HepG2 (cell line): ENCODE data around the gene FALEC. TPM values are rescaled to one million over a fixed set of nuclear protein-coding genes. Genes with fewer than 3 reads are reported as not detected.

Source experiments
- BRCA1 ChIP-seq: sonication (generic); formaldehyde crosslinking; IDR thresholded peaks from 2 replicates; pipeline ENCODE4 v1.4.0; 2020; ENCODE audit warnings: missing genetic modification reagents
- DRAP1 ChIP-seq: IDR thresholded peaks from 2 replicates; pipeline ENCODE4 v1.6.1; 2016; ENCODE audit warnings: missing genetic modification reagents, missing compliant biosample characterization
- E2F2 ChIP-seq: sonication (generic); formaldehyde crosslinking; IDR thresholded peaks from 2 replicates; pipeline ENCODE4 v1.4.0; 2020; ENCODE audit warnings: missing genetic modification reagents, borderline replicate concordance
- FOXO4 ChIP-seq: sonication (generic); formaldehyde crosslinking; conservative IDR thresholded peaks from 2 replicates; pipeline ENCODE4 v1.8.1; 2023; ENCODE audit warnings: missing genetic modification reagents
- GMEB1 ChIP-seq: sonication (generic); formaldehyde crosslinking; IDR thresholded peaks from 2 replicates; pipeline ENCODE4 v1.5.1; 2020; ENCODE audit warnings: missing genetic modification reagents, mild to moderate bottlenecking, borderline replicate concordance
- HOXA9 ChIP-seq: sonication (generic); formaldehyde crosslinking; IDR thresholded peaks from 2 replicates; pipeline ENCODE4 v1.8.1; 2022; ENCODE audit warnings: missing genetic modification reagents, mild to moderate bottlenecking, moderate library complexity, borderline replicate concordance
- MXD3 ChIP-seq: IDR thresholded peaks from 2 replicates; pipeline ENCODE4 v1.6.1; 2016; ENCODE audit warnings: mild to moderate bottlenecking, missing biosample characterization, missing genetic modification reagents
- NCOA5 ChIP-seq: sonication (generic); formaldehyde crosslinking; IDR thresholded peaks from 2 replicates; pipeline ENCODE4 v1.4.0; 2020; ENCODE audit warnings: missing genetic modification reagents
- NFIC ChIP-seq: IDR thresholded peaks from 2 replicates; pipeline ENCODE4 v1.6.1; 2012; ENCODE audit warnings: mild to moderate bottlenecking, low read length, inconsistent platforms
- NFKB2 ChIP-seq: sonication (generic); formaldehyde crosslinking; IDR thresholded peaks from 2 replicates; pipeline ENCODE4 v1.4.0; 2020; ENCODE audit warnings: missing genetic modification reagents, borderline replicate concordance
- NR2F6 ChIP-seq, 2 experiments: IDR thresholded peaks; 2 replicates each; pipeline ENCODE4 v1.6.1; 2016; ENCODE audit warnings: antibody characterized with exemption in 1 of 2, mild to moderate bottlenecking in 1 of 2
- PPARG ChIP-seq: conservative IDR thresholded peaks from 2 replicates; pipeline ENCODE4 v1.6.1; 2016; ENCODE audit warnings: missing biosample characterization, missing genetic modification reagents
- PTBP1 ChIP-seq: fragments of 200-400 bp; formaldehyde crosslinking; IDR thresholded peaks from 2 replicates; pipeline ENCODE4 v1.6.1; 2018; ENCODE audit warnings: low read length, low read depth; ENCODE audit not compliant: poor library complexity, severe bottlenecking
- RBFOX2 ChIP-seq: fragments of 200-400 bp; formaldehyde crosslinking; IDR thresholded peaks from 2 replicates; pipeline ENCODE4 v1.6.1; 2017; ENCODE audit warnings: low read depth, mild to moderate bottlenecking, low read length
- TFDP1 ChIP-seq: IDR thresholded peaks from 2 replicates; pipeline ENCODE4 v1.6.1; 2016; ENCODE audit warnings: missing compliant biosample characterization, missing genetic modification reagents, borderline replicate concordance
- TMF1 ChIP-seq: sonication (generic); formaldehyde crosslinking; IDR thresholded peaks from 2 replicates; pipeline ENCODE4 v1.8.1; 2022; ENCODE audit warnings: low read depth, missing genetic modification reagents
- ZBTB8A ChIP-seq: sonication (generic); formaldehyde crosslinking; IDR thresholded peaks from 2 replicates; pipeline ENCODE4 v1.4.0; 2020; ENCODE audit warnings: mild to moderate bottlenecking, low read depth, missing genetic modification reagents, borderline replicate concordance
- ZHX1 ChIP-seq: sonication (generic); formaldehyde crosslinking; IDR thresholded peaks from 2 replicates; pipeline ENCODE4 v1.8.1; 2022; ENCODE audit warnings: low read depth, mild to moderate bottlenecking, missing genetic modification reagents
- ZNF143 ChIP-seq: sonication (generic); formaldehyde crosslinking; IDR thresholded peaks from 2 replicates; pipeline ENCODE4 v1.4.0; 2020; ENCODE audit warnings: missing genetic modification reagents
- ZNF333 ChIP-seq: sonication (generic); formaldehyde crosslinking; IDR thresholded peaks from 2 replicates; pipeline ENCODE4 v1.4.0; 2020; ENCODE audit warnings: mild to moderate bottlenecking, missing genetic modification reagents, borderline replicate concordance
- ZNF367 ChIP-seq: sonication (generic); formaldehyde crosslinking; IDR thresholded peaks from 2 replicates; pipeline ENCODE4 v1.4.0; 2020; ENCODE audit warnings: missing genetic modification reagents, borderline replicate concordance
- polyA plus RNA-seq, 8 experiments: library from polyadenylated mRNA; depleted of rRNA in 3 of 8; stranded (reverse) in 7 of 8; unstranded in 1 of 8; fragments of >200 nt; fragmentation: Illumina TruSeq in 4 of 8; extraction: Trizol in 4 of 8; gene quantifications; 2 replicates each; pipeline versions ENCODE4 v1.2.1 to v1.2.3, GENCODE V29; 2011 to 2016; ENCODE audit warnings: low read depth in 4 of 8, missing spikeins in 1 of 8, mixed read lengths in 1 of 8; ENCODE audit not compliant: insufficient read depth in 1 of 8
- total RNA-seq, 5 experiments: library from RNA; depleted of rRNA; stranded (reverse); fragments of >200 nt; fragmentation: Illumina TruSeq; extraction: Trizol; gene quantifications; 2 replicates each; pipeline ENCODE4 v1.2.3, GENCODE V29; 2016; ENCODE audit warnings: low read depth in 1 of 5

Gene FALEC
- total and polyA plus RNA-seq, 2 of the 13 experiments (the other 11 are each of a cell fraction or from before 2014, with no cell fraction given): 0.33 to 0.71 TPM

- TF ChIP-seq RBFOX2 (no peak), ZHX1 (CRISPR knock-in tag) (no peak), PTBP1 (no peak), ZNF143 (CRISPR knock-in tag) (no peak), ZNF367 (no peak), PPARG (CRISPR knock-in tag) (no peak), FOXO4 (CRISPR knock-in tag) (no peak), NR2F6 (IDR thresholded peaks at IDR 0.05) (0 out of 2 replicates have a peak, but pooled peaks have one; percentile 33), NR2F6 (CRISPR knock-in tag; IDR thresholded peaks at IDR 0.05) (no peak), MXD3 (CRISPR knock-in tag) (no peak), ZBTB8A (CRISPR knock-in tag) (no peak), ZNF333 (CRISPR knock-in tag) (no peak), BRCA1 (CRISPR knock-in tag) (no peak), DRAP1 (CRISPR knock-in tag) (0 out of 2 replicates have a peak, but pooled peaks have one; percentile 16), NFKB2 (CRISPR knock-in tag) (no peak), TFDP1 (CRISPR knock-in tag) (no peak), HOXA9 (CRISPR knock-in tag) (no peak), NFIC (no peak), NCOA5 (CRISPR knock-in tag) (no peak), TMF1 (CRISPR knock-in tag) (no peak), E2F2 (no peak), GMEB1 (no peak)
Measured at GRCh38 chr1:150516616-150517015, 1.1 kb downstream of the FALEC start (continued).
